Duodenal mucosa (tissue), 2 donors: Measurements from ENCODE around the gene CDHR5.
A peak's percentile ranks its signal among the peaks of the same experiment; 100 is the strongest.

ENCODE experiments used
- H3K27ac ChIP-seq: one replicate; pipeline ENCODE4 v1.7.0; 2013; ENCODE audit warnings: low read depth, low read length
- H3K27me3 ChIP-seq, 2 donors: one replicate each; pipeline ENCODE4 v1.7.0; 2013; ENCODE audit warnings: low read length in 2 of 2, control low read depth in 1 of 2; ENCODE audit not compliant: insufficient read depth in 2 of 2, control insufficient read depth in 1 of 2
- H3K36me3 ChIP-seq, 2 donors: one replicate each; pipeline ENCODE4 v1.7.0; 2013; ENCODE audit warnings: low read length in 2 of 2, control low read depth in 1 of 2; ENCODE audit not compliant: insufficient read depth in 2 of 2, control insufficient read depth in 1 of 2
- H3K4me1 ChIP-seq, 2 donors: one replicate each; pipeline ENCODE4 v1.7.0; 2013; ENCODE audit warnings: low read length in 2 of 2, control low read depth in 1 of 2; ENCODE audit not compliant: insufficient read depth in 2 of 2, control insufficient read depth in 1 of 2
- H3K4me3 ChIP-seq, 2 donors: one replicate each; pipeline ENCODE4 v1.7.0; 2013; ENCODE audit warnings: low read length in 2 of 2, low read depth in 1 of 2
- H3K9ac ChIP-seq, 2 donors: one replicate each; pipeline ENCODE4 v1.7.0; 2013; ENCODE audit warnings: low read length in 2 of 2, low read depth in 1 of 2
- H3K9me3 ChIP-seq, 2 donors: one replicate each; pipeline ENCODE4 v1.7.0; 2013; ENCODE audit warnings: low read length in 2 of 2, control low read depth in 1 of 2; ENCODE audit not compliant: control insufficient read depth in 1 of 2

Gene CDHR5

DNA sequence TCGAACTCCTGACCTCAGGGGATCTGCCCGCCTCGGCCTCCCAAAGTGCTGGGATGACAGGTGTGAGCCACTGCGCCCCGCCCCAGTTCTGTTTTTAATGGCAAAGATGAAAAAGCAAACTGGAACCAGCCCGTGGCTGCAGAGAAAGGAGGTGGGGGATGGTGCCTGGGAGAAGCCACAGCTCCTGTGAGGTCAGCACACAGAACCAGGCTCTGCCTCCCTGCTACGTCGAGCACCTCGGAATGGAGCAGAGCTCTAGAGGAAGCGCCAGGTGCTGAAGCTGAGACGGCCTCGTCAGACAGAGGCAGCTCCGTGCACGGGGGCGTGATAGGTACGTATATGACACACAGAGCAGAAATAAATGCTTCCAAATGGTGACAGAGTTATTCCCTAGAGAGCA is 20.8 kb upstream of the CDHR5 start:
- Histone ChIP-seq H3K27ac (no peak overlapping the region), H3K27me3 (no peaks in the 10 kb centered on the region), H3K36me3 (peaks cover 0 to 13% of the 10 kb centered on the region in 2 donors), H3K4me3 (no peak overlapping the region), H3K4me1 (no peaks in the 10 kb centered on the region), H3K9me3 (no peaks in the 10 kb centered on the region), H3K9ac (no peak overlapping the region)

DNA sequence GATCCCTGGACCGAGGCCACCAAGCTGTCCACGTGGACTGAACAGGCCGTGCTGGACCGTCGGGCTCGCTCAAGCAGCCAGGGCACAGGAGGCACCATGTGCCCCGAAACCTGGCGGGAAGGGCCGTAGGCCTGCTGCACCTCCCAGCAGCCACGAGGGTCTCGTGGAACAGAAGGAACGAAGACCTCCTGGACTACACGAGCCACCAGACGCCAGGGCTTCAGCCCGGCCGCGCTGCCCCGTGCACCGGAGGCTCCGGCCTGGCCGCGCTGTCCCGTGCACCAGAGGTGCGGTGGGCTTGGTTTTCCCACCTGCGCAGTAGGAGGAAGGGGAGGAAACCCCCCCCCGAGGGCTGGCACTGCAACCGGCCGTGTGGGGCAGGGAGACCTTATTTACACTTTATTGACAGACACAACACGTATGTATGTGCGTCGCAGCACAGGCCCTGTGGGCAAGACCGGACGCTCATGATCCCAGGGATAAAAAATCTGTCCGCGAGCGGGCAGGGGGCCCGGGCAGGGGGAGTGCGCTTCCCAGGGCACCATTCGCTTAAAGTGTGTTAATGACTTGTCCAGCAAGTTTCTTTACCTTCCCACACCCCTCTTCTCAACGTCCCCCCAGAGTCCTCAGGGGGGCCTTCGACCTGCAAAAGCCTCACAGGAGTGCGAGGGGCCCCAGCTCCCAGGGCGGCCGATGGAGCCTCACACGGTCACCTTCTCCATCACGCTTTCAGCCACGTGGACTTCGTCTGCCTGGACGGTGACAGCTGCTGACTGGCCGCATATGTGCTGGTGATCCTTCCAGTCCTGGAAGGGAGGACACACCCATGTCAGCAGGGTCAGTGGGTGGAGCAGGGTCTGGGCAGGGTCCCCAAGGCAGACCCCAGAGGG is 19.3 kb upstream of the CDHR5 start:
- Histone ChIP-seq H3K4me3 (no peak overlapping the region), H3K27ac (no peak overlapping the region), H3K9ac (no peak overlapping the region), H3K36me3 (peaks cover 0 to 13% of the 10 kb centered on the region in 2 donors), H3K9me3 (no peaks in the 10 kb centered on the region), H3K4me1 (no peaks in the 10 kb centered on the region), H3K27me3 (peaks cover 1 to 2% of the 10 kb centered on the region in 2 donors)

DNA sequence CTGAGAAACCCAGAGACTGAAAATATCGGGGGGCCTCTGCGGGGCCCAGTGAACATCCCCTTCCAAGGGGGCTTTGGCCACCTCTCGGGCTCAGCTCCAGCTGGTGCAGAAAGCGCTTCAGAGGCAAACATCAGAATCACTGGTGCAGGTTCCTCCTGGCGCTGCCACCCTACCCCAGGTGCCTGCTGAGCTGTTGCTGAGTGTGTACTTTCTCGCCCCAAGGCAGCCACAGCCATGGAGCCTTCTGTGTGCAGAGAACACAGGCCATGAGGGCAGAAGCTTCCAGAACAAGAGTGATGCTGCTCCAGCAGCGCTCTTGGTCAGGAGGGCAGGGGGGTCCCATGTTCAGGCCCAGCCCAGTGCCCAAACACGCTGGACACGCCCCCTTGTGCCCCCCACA is 18.6 kb upstream of the CDHR5 start:
- no peaks in the 10 kb centered on the region for H3K9me3 ChIP-seq
- H3K4me3 ChIP-seq, result no peak overlapping the region
- peaks cover 0 to 13% of the 10 kb centered on the region in 2 donors for H3K36me3 ChIP-seq
- peaks cover 7 to 8% of the 10 kb centered on the region in 2 donors for H3K27me3 ChIP-seq
- no peak overlapping the region for H3K9ac ChIP-seq
- H3K4me1 ChIP-seq, result no peaks in the 10 kb centered on the region
- no peak overlapping the region for H3K27ac ChIP-seq

GRCh38 chr11:641806-642370 is 17.1 kb upstream of the CDHR5 start:
- Histone ChIP-seq H3K27me3 (peaks cover 17 to 20% of the 10 kb centered on the region in 2 donors), H3K9me3 (no peaks in the 10 kb centered on the region), H3K9ac (no peak overlapping the region), H3K27ac (no peak overlapping the region), H3K36me3 (peaks cover 0 to 13% of the 10 kb centered on the region in 2 donors), H3K4me1 (peaks cover 6 to 7% of the 10 kb centered on the region in 2 donors), H3K4me3 (no peak overlapping the region)

DNA sequence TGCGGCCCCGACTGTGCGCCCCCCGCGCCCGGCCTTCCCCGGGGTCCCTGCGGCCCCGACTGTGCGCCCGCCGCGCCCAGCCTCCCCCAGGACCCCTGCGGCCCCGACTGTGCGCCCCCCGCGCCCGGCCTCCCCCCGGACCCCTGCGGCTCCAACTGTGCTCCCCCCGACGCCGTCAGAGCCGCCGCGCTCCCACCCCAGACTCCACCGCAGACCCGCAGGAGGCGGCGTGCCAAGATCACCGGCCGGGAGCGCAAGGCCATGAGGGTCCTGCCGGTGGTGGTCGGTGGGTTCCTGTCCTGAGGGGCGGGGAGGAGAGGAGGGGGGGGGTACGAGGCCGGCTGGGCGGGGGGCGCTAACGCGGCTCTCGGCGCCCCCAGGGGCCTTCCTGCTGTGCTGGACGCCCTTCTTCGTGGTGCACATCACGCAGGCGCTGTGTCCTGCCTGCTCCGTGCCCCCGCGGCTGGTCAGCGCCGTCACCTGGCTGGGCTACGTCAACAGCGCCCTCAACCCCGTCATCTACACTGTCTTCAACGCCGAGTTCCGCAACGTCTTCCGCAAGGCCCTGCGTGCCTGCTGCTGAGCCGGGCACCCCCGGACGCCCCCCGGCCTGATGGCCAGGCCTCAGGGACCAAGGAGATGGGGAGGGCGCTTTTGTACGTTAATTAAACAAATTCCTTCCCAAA is 15.4 kb upstream of the CDHR5 start:
- Histone ChIP-seq H3K9ac (no peak overlapping the region), H3K27me3 (peaks cover 17 to 20% of the 10 kb centered on the region in 2 donors), H3K4me1 (peaks cover 6 to 7% of the 10 kb centered on the region in 2 donors), H3K4me3 (no peak overlapping the region), H3K9me3 (no peaks in the 10 kb centered on the region), H3K27ac (no peak overlapping the region), H3K36me3 (peaks cover 0 to 13% of the 10 kb centered on the region in 2 donors)

- Histone ChIP-seq H3K4me3 (no peak overlapping the region), H3K9ac (no peak overlapping the region)
Observed at GRCh38 chr11:639332-639955, 14.7 kb upstream of the CDHR5 start.

GRCh38 chr11:638631-639331 is 14.0 kb upstream of the CDHR5 start:
- H3K27me3 ChIP-seq, result peaks cover 17 to 20% of the 10 kb centered on the region in 2 donors
- no peak overlapping the region for H3K4me3 ChIP-seq

More at GRCh38 chr11:639332-639955, 14.7 kb upstream of the CDHR5 start:
- Histone ChIP-seq H3K36me3 (peaks cover 0 to 11% of the 10 kb centered on the region in 2 donors), H3K9me3 (no peaks in the 10 kb centered on the region), H3K27me3 (peaks cover 17 to 20% of the 10 kb centered on the region in 2 donors), H3K4me1 (peaks cover 6 to 7% of the 10 kb centered on the region in 2 donors), H3K27ac (no peak overlapping the region)

GRCh38 chr11:637593-638521 is 13.1 kb upstream of the CDHR5 start:
- H3K4me1 ChIP-seq, result peaks cover 6 to 7% of the 10 kb centered on the region in 2 donors
- peak overlapping the region in 1 of 2 donors; percentile 36 for H3K4me3 ChIP-seq
- peaks cover 17 to 20% of the 10 kb centered on the region in 2 donors for H3K27me3 ChIP-seq

More at GRCh38 chr11:638631-639331, 14.0 kb upstream of the CDHR5 start:
- peaks cover 0 to 5% of the 10 kb centered on the region in 2 donors for H3K36me3 ChIP-seq
- H3K4me1 ChIP-seq, result peaks cover 6 to 7% of the 10 kb centered on the region in 2 donors
- H3K9me3 ChIP-seq, result no peaks in the 10 kb centered on the region
- no peak overlapping the region for H3K27ac ChIP-seq
- no peak overlapping the region for H3K9ac ChIP-seq

DNA sequence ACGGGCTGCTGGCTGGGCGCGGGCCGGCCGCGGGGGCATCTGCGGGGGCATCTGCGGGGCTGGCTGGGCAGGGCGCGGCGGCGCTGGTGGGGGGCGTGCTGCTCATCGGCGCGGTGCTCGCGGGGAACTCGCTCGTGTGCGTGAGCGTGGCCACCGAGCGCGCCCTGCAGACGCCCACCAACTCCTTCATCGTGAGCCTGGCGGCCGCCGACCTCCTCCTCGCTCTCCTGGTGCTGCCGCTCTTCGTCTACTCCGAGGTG is 12.5 kb upstream of the CDHR5 start:
- H3K27me3 ChIP-seq, result peaks cover 17 to 20% of the 10 kb centered on the region in 2 donors
- H3K36me3 ChIP-seq, result no peaks in the 10 kb centered on the region
- peaks cover 6 to 7% of the 10 kb centered on the region in 2 donors for H3K4me1 ChIP-seq
- no peak overlapping the region for H3K27ac ChIP-seq
- H3K9me3 ChIP-seq, result no peaks in the 10 kb centered on the region
- H3K4me3 ChIP-seq, result peak overlapping the region in 1 of 2 donors; percentile 36
- H3K9ac ChIP-seq, result no peak overlapping the region

More at GRCh38 chr11:637593-638521, 13.1 kb upstream of the CDHR5 start:
- H3K27ac ChIP-seq, result no peak overlapping the region
- H3K9ac ChIP-seq, result no peak overlapping the region
- no peaks in the 10 kb centered on the region for H3K36me3 ChIP-seq
- no peaks in the 10 kb centered on the region for H3K9me3 ChIP-seq
